GM18505 (cell line): ENCODE data around the gene KLF18.

Source experiments
- ATAC-seq: cut with Tn5 transposase; IDR thresholded peaks from one replicate; pipeline ENCODE4 v1.9.1; 2021; ENCODE audit not compliant: unreplicated experiment
- POLR2A ChIP-seq: IDR thresholded peaks from 4 replicates; pipeline ENCODE4 v1.6.1; 2011; ENCODE audit warnings: borderline replicate concordance; ENCODE audit not compliant: insufficient read depth, insufficient read length; ENCODE audit errors: extremely low read depth

KLF18 gene

GRCh38 chr1:44141531-44141930, at the start of gene KLF18:
TSS of gene KLF18 (minus strand) at chr1:44141631. CDS start at chr1:44141631, 0 bp downstream.
- no peak for ATAC-seq
- no peak for TF ChIP-seq POLR2A

- ATAC-seq = no peak
- TF ChIP-seq POLR2A = no peak
Measured at GRCh38 chr1:44174630-44175029, 33.2 kb upstream of the KLF18 start.

- ATAC-seq = no peak
- TF ChIP-seq POLR2A = no peak
Measured at GRCh38 chr1:44170281-44170823, 28.9 kb upstream of the KLF18 start.

DNA sequence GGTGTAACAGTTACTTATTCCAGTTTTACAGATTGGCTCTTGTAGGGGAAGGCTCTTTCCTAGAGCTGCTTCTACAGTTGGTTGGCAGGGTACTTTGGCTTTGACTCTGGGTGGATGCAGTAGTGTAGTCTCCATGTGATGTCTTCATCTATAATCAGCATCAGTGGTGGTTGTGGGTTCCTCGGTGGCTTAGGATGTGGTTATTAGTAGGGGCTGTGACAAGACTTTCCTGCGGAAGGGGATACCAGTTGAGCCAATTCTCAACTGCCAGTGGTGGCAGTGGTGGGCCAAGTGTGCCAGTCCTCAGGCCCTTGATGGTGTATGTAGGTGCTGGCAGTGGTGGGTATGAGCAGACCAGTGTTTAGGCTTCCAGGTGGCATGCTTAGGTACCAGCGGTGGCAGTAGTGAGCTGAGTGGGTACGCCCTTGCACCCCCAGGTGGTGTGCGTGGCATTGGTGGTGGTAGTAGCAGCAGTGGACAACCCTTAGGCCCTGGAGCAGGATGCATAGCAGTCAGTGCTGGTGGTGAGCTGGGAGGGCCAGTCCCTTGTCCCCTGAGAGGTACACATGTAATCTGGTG, 27.2 kb upstream of the KLF18 start:
- no peak for ATAC-seq

DNA sequence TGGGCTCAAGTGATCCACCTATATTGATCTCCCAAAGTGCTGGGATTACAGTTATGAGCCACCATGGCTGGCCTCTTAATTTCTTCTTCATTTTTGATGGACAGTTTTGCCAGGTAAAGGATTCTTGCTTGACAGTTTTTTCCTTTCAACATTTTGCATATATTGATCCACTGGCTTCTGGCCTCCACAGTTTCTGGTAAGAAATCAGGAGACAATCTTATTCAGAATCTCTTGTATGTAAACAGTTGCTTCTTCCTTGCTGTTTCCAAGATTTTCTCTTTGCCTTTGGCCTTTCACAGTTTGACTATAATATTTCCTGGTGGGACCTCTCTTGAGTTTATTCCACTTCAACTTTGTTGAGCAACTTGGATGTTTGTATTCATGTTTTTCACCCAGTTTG, 20.1 kb upstream of the KLF18 start:
- TF ChIP-seq POLR2A = no peak
- ATAC-seq = no peak

More for the DNA sequence above, 27.2 kb upstream of the KLF18 start:
- TF ChIP-seq POLR2A = no peak

GRCh38 chr1:44158871-44159270, 17.4 kb upstream of the KLF18 start:
- TF ChIP-seq POLR2A = no peak
- ATAC-seq = no peak

- no peak for ATAC-seq
- TF ChIP-seq POLR2A = no peak
Measured at GRCh38 chr1:44157903-44158302, 16.5 kb upstream of the KLF18 start.

DNA sequence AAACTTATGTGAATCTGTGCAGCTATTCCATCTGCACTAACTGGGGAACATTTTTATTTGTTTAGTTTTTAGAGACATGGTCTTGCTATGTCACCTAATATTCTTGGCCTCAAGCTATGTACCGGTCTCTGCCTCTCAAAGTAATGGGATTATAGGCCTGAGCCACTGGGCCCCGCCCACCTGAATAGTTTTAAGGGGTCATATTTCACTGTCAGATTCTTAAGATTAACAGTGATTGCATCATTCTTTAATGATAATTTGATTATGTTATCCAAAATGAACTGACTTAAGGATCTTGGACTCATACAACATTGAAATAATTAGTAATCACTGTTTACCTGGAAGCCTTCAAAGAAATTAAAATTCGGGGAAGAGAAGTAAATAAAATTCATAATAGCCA, 12.6 kb upstream of the KLF18 start:
- ATAC-seq = no peak
- no peak for TF ChIP-seq POLR2A

DNA sequence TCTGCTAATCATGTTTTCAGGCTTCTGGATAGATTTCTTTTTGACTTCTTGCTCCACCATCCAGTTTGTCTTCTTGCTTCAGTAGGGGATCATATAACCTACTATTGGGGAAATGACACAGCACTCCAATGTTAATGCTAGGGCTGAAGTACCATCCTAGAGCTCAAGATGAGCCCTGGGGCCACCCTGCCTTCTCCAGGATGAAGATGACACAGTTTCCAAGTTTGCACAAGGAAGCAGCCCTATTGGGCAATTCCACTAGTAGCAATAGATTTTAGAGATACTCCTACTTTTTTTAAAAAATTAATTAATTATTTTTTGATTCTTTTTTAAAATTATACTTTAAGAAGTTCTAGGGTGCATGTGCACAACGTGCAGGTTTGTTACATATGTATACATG, 11.3 kb upstream of the KLF18 start:
- no peak for TF ChIP-seq POLR2A
- ATAC-seq = no peak

GRCh38 chr1:44151808-44152207, 10.4 kb upstream of the KLF18 start:
- no peak for ATAC-seq
- no peak for TF ChIP-seq POLR2A

GRCh38 chr1:44151332-44151731, 9.9 kb upstream of the KLF18 start:
- TF ChIP-seq POLR2A = no peak
- no peak for ATAC-seq

DNA sequence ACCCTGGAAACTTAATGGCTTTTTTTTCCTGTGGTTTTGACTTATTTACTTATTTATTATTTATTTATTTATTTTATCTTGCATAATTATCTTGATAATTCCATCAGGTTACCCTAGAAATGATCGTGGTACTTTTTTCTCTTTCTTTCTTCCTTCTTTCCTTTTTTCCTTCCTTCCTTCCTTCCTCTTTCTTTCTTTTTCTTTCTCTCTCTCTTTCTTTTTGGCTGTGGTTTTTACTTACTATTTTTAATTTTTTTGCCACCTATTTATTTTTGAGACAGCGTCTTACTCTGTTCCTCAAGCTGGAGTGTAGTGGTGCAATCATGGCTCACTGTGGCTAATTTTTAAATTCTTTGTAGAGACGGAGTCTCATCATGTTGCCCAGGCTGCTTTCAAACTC, 6.2 kb upstream of the KLF18 start:
- TF ChIP-seq POLR2A = no peak
- no peak for ATAC-seq

DNA sequence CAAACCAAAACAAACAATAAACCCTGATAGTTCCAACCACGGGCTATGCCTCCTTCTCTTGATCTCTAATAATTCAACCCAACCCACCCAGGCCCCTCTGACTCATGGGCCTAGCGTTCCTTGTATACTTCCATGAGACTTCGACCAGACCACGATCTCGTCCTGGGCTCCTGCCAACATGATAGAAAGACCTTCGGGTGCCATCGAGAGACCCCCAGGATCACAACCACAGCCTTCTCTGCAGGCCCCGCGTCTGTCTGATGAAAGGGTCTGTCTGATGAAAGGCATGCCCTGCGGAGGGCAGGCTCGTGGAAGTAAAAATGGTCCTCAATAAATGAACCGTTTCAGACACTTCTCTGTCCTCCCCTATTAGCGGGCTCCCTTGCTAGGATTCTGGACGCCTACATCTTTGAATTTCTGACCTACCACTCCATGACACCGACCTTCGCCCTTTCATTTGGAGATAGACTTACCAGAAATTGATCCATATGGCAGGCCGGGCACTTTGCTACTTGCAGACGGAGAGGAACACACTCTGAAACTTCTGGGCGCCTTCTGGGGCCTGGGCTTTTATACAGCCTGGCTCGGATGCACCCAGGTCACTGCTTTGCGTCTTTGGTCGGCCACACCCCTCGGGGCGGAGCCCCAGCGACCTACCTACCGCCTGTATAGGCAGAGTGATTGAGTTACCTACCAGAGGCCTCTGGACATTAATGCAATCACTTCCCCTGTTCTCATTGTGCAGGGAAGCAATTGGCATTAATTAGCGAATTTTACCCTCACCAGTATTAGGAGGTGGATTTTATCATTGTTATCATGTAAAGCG, 5.3 kb upstream of the KLF18 start:
- no peak for TF ChIP-seq POLR2A
- ATAC-seq = no peak
